Measurements from ENCODE around the gene SLC44A5. TPM values are rescaled to one million over a fixed set of nuclear protein-coding genes. Genes with fewer than 3 reads are reported as not detected.
"Not testable (repeated sequence)": the region's sequence is repeated elsewhere in the genome, so short reads cannot be mapped to it uniquely, and the experiment has no call there.

SLC44A5 gene
- total RNA-seq, 2 donors from 2014 or later: 0.07 TPM; not detected in 1

GRCh38 chr1:75444220-75444619, 166.7 kb downstream of the SLC44A5 start:
- ATAC-seq (no peak), DNase-seq (ENCODE audit: low spot score in 2 of 2) (no peak)
- Mint-ChIP-seq H3K9me3 (peaks cover 0 to 12% of the 10 kb centered on the region in 2 donors), H3K27ac (no peak overlapping the region), H3K36me3 (no peaks in the 10 kb centered on the region)

DNA sequence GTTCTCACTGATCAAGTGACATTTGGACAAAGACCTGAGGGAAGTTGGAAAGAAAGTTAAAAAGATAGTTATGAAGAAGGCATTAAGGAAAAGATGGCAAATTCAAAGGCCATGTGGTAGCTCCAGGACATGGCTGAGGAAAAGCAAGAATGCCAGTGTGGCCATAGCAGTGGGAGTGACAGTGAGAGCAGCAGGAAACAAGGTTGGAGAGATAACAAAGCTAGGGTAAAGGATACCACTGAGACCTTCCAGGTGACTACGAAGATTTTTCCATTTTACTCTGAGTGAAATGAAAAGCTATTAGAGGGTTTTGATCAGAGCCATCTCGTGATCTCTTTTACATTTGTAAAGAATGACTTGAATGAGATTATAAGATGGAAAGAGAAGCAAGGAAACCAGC, 170.6 kb downstream of the SLC44A5 start:
- Mint-ChIP-seq H3K36me3 (no peaks in the 10 kb centered on the region), H3K9me3 (peaks cover 0 to 9% of the 10 kb centered on the region in 2 donors), H3K27ac (no peak overlapping the region)
- ATAC-seq: no peak
- no peak for DNase-seq (ENCODE audit: low spot score in 2 of 2)

DNA sequence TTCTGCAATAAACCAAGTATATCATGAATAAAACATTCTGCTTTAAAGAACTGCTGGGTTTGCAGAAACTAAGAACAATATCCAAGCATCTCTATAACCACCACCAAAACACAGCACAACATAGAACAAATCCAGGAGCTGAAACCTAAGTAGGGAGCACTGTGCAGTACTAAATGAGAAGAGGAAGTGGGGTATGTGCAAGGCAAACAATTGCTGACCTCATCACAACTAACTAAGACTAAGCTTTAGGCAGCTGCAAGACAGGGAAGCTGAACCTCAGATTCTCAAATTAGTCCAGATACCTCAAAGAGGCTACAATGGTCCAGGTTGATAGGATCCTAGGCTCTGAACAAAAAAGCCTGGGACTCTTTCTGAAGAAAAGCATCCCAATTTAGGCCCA, 172.6 kb downstream of the SLC44A5 start:
- DNase-seq (ENCODE audit: low spot score in 2 of 2) (no peak), ATAC-seq (no peak)
- Mint-ChIP-seq H3K27ac (no peak overlapping the region), H3K36me3 (no peaks in the 10 kb centered on the region), H3K9me3 (peaks cover 0 to 4% of the 10 kb centered on the region in 2 donors)

DNA sequence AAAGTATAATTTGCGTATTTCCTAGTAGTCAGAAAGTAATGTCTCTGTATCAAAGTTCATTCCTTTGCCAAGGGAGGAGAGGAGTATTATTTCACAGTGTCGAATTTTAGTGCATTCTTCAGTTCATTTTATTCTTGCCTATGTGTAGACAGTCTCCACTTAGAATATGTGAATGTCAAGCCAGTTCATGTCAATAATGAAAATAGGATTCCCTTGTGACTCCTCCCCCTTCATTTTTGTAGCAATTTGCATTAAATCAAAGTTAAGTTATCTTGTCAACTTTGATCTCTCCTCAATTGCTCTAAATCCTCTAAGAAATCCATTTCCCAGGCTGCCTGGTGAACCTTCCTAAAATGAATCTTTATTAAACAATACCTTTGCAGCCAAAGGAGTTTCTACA, 179.1 kb downstream of the SLC44A5 start:
- DNase-seq (ENCODE audit: low spot score in 2 of 2) (no peak), ATAC-seq (no peak)
- H3K9me3 Mint-ChIP-seq: no peaks in the 10 kb centered on the region
- no peak overlapping the region for H3K27ac Mint-ChIP-seq
- no peaks in the 10 kb centered on the region for H3K36me3 Mint-ChIP-seq

GRCh38 chr1:75430526-75430925, 180.4 kb downstream of the SLC44A5 start:
- ATAC-seq (no peak), DNase-seq (ENCODE audit: low spot score in 2 of 2) (no peak)
- H3K36me3 Mint-ChIP-seq: no peaks in the 10 kb centered on the region
- no peak overlapping the region for H3K27ac Mint-ChIP-seq
- H3K9me3 Mint-ChIP-seq: no peaks in the 10 kb centered on the region

GRCh38 chr1:75426688-75427087, 184.2 kb downstream of the SLC44A5 start:
- Mint-ChIP-seq H3K9me3 (no peaks in the 10 kb centered on the region), H3K36me3 (no peaks in the 10 kb centered on the region), H3K27ac (no peak overlapping the region)
- no peak for DNase-seq (ENCODE audit: low spot score in 2 of 2)
- no peak for ATAC-seq

- Mint-ChIP-seq H3K36me3 (no peaks in the 10 kb centered on the region), H3K9me3 (no peaks in the 10 kb centered on the region), H3K27ac (no peak overlapping the region)
- ATAC-seq: no peak
- no peak for DNase-seq (ENCODE audit: low spot score in 2 of 2)
Measured at GRCh38 chr1:75425001-75425650, 185.8 kb downstream of the SLC44A5 start.

DNA sequence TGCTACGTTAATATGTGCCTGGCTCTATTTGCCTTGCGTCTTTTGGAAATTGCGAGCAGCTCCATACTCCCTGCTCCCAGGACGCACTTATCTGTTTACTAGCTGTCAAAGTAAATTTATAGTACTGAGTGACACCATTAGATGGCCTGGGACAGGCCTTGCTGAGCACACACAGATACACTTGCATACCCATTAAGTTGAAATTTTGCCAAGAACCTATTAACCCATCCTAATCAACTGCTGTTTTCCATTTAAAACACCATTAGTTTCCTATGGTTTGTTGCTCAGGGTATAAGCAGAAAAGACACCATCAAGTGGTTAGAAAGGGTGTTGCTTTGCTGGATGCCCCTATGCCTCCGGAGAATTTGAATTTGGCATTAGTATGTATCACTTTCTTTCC, 187.3 kb downstream of the SLC44A5 start:
- Mint-ChIP-seq H3K9me3 (no peaks in the 10 kb centered on the region), H3K27ac (no peak overlapping the region), H3K36me3 (no peaks in the 10 kb centered on the region)
- ATAC-seq (no peak), DNase-seq (ENCODE audit: low spot score in 2 of 2) (no peak)

GRCh38 chr1:75423136-75423535, 187.8 kb downstream of the SLC44A5 start:
- DNase-seq (ENCODE audit: low spot score in 2 of 2) (no peak), ATAC-seq (no peak)
- H3K9me3 Mint-ChIP-seq: no peaks in the 10 kb centered on the region
- no peak overlapping the region for H3K27ac Mint-ChIP-seq
- H3K36me3 Mint-ChIP-seq: no peaks in the 10 kb centered on the region

GRCh38 chr1:75421371-75421770, 189.5 kb downstream of the SLC44A5 start:
- H3K27ac Mint-ChIP-seq: no peak overlapping the region
- H3K36me3 Mint-ChIP-seq: no peaks in the 10 kb centered on the region
- DNase-seq (ENCODE audit: low spot score in 2 of 2) (no peak), ATAC-seq (no peak)
- H3K9me3 Mint-ChIP-seq: no peaks in the 10 kb centered on the region

GRCh38 chr1:75415187-75415586, 195.7 kb downstream of the SLC44A5 start:
- Mint-ChIP-seq H3K36me3 (no peaks in the 10 kb centered on the region), H3K27ac (no peak overlapping the region), H3K9me3 (no peaks in the 10 kb centered on the region)
- ATAC-seq (no peak), DNase-seq (ENCODE audit: low spot score in 2 of 2) (no peak)

- ATAC-seq (no peak), DNase-seq (ENCODE audit: low spot score in 2 of 2) (no peak)
- no peak overlapping the region for H3K27ac Mint-ChIP-seq
- no peaks in the 10 kb centered on the region for H3K9me3 Mint-ChIP-seq
- H3K36me3 Mint-ChIP-seq: no peaks in the 10 kb centered on the region
Measured at GRCh38 chr1:75412616-75413015, 198.3 kb downstream of the SLC44A5 start.

DNA sequence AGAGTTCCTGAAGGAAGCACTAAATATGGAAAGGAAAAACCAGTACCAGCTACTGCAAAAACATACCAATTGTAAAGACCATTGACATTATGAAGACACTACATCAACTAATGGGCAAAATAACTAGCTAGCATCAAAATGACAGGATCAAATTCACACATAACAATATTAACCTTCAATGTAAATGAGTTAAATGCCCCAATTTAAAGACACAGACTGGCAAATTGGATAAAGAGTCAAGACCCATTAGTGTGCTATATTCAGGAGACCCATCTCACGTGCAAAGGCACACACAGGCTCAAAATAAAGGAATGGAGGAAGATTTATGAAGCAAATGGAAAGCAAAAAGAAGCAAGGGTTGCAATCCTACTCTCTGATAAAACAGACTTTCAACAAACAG, 206.2 kb downstream of the SLC44A5 start:
- peaks cover 15 to 19% of the 10 kb centered on the region in 2 donors for H3K9me3 Mint-ChIP-seq
- not testable (repeated sequence) for H3K27ac Mint-ChIP-seq; ATAC-seq; DNase-seq (ENCODE audit: low spot score in 2 of 2); H3K36me3 Mint-ChIP-seq

- not testable (repeated sequence) for H3K36me3 Mint-ChIP-seq; ATAC-seq; DNase-seq (ENCODE audit: low spot score in 2 of 2); H3K27ac Mint-ChIP-seq
- H3K9me3 Mint-ChIP-seq: peaks cover 15 to 19% of the 10 kb centered on the region in 2 donors
Measured at GRCh38 chr1:75403147-75403646, 207.7 kb downstream of the SLC44A5 start.

GRCh38 chr1:75400716-75401115, 210.2 kb downstream of the SLC44A5 start:
- no peak overlapping the region for H3K27ac Mint-ChIP-seq
- ATAC-seq (no peak), DNase-seq (ENCODE audit: low spot score in 2 of 2) (no peak)
- peaks cover 0 to 6% of the 10 kb centered on the region in 2 donors for H3K36me3 Mint-ChIP-seq
- H3K9me3 Mint-ChIP-seq: peaks cover 11 to 19% of the 10 kb centered on the region in 2 donors

DNA sequence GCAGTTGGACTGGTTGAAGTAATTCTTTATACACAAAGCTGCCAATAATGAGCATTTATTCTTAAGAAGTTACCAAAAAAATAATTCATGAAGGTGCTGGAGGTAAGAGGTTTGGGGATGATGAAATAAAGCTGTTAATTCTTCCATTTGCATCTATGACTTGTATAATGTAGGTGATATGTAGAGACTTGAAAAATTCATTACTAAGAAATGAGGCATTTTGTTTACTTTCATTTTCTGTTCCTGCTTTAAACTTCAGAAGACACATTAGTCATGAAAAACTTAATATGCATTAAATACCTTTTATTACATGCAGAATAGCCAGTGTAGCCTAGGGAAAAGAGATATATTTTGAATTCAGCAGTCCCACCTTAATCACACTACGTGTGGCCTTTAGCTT, 214.2 kb downstream of the SLC44A5 start:
- no peak overlapping the region for H3K27ac Mint-ChIP-seq
- peaks cover 7 to 8% of the 10 kb centered on the region in 2 donors for H3K9me3 Mint-ChIP-seq
- H3K36me3 Mint-ChIP-seq: no peaks in the 10 kb centered on the region
- DNase-seq (ENCODE audit: low spot score in 2 of 2) (no peak), ATAC-seq (no peak)

DNA sequence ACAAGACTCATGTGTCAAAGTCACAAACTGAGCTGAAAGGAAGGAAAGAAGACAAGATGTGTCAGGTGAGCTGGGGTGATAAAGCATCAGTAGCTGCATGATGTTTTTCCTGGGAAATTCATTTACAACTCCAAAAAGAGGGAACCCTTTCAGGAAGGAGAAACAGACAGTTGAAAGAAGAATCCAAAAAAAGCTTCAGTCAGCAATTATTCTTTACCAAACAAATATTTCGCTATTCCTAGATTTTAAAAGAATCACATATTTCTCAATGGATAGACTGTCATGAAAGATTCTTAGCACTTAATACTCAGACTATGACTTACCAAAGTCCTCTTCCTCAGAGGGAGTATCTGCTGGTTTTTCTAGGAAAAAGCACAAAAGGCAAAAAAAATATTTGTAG, 214.7 kb downstream of the SLC44A5 start:
- H3K27ac Mint-ChIP-seq: no peak overlapping the region
- peaks cover 7 to 12% of the 10 kb centered on the region in 2 donors for H3K9me3 Mint-ChIP-seq
- ATAC-seq: no peak
- no peaks in the 10 kb centered on the region for H3K36me3 Mint-ChIP-seq
- DNase-seq (ENCODE audit: low spot score in 2 of 2): no peak

- H3K9me3 Mint-ChIP-seq: peaks cover 14 to 22% of the 10 kb centered on the region in 2 donors
- DNase-seq (ENCODE audit: low spot score in 2 of 2): no peak
- no peak overlapping the region for H3K27ac Mint-ChIP-seq
- ATAC-seq: no peak
- peaks cover 0 to 8% of the 10 kb centered on the region in 2 donors for H3K36me3 Mint-ChIP-seq
Measured at GRCh38 chr1:75394386-75395139, 216.4 kb downstream of the SLC44A5 start.
